Left ventricle myocardium superior (tissue), 1 donor: ENCODE data around the gene RHCE. TPM values are rescaled to one million over a fixed set of nuclear protein-coding genes. Genes with fewer than 3 reads are reported as not detected.
"Not testable (repeated sequence)": the region's sequence is repeated elsewhere in the genome, so short reads cannot be mapped to it uniquely, and the experiment has no call there.

Experiments used
- ATAC-seq: fragments of 200-7000 bp; cut with Tn5 transposase; one replicate; pipeline ENCODE4 v1.9.1; 2020; ENCODE audit warnings: mild to moderate bottlenecking, moderate library complexity
- DNase-seq: peaks from one replicate; pipeline ENCODE4 v3.0.0-alpha.2; 2020
- intact Hi-C: fragments of 100-400 bp; cut with micrococcal nuclease; formaldehyde crosslinking; loops from one replicate; pipeline ENCODE4 v1.11.0; 2022
- total RNA-seq: library from RNA; stranded (reverse); fragmentation: NEBNext Ultra II Directional; extraction: Animal tissue kit (Norgen Biotek cat#: 25700); gene quantifications from one replicate; pipeline ENCODE4 v1.2.1, GENCODE V29; 2021
- donor health status: DM: no; HTN: yes; CAD: no; lungs with severe emphysema.

RHCE gene
- total RNA-seq, 1 donor from 2014 or later = 1.0 TPM

DNA sequence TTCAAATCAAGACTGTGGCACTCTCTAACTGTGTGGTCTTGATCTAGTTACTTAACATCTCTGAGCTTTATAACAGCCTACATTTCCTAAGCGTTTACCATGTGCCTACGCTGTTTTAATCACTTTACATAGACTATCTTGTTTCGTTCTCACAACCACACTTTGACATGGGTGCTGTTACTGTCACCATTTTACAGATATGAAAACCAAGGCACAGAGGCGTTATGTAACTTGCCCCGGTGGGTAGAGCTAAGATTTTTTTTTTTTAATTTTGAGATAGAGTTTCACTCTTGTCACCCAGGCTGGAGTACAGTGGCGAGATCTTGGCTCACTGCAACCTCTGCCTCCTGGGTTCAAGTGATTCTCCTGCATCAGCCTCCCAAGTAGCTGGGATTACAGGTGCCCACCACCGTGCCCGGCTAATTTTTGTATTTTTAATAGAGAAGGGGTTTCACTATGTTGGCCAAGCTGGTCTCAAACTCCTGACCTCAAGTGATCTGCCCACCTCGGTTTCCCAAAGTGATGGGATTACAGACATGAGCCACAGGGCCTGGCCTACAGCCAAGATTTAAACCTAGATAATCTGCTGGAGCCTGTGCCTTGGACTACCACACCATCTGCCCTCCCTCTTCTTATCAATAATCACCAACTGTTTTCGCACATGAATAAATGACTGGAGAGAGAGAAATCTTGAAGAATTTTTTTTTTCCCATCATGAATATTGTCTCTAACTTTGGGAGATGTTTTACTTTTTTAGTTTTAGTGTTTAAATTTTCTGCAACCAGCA is 10.8 kb downstream of the RHCE start:
- DNase-seq, ATAC-seq, intact Hi-C loops: not testable (repeated sequence)

DNA sequence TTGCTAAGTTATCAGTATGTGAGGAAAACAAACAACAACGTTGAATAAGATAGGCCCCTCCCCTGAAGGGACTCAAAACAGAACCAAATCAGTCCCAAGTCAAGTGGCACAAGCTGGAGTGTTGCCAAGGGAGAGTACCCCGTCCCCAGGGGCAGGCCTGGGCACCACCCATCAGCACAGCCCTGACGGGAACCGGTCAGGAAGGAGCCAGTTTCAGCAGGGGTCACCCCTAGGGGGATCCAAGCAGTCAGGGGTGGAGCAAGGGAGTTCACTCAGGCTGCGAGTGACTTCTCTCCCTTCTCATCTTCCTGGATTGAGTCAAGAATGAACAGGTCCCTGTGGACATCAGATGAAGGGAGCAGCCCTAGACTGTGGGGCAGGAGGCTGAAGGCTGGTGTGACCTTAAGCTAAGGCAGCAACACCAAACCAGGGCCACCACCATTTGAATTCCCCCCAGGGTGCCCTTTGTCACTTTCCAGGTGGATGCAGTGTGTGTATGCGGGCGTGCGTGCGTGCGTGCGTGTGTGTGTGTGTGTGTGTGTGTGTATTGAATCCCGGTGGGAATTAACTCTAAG is 14.8 kb downstream of the RHCE start:
- ATAC-seq, intact Hi-C loops, DNase-seq: not testable (repeated sequence)

DNA sequence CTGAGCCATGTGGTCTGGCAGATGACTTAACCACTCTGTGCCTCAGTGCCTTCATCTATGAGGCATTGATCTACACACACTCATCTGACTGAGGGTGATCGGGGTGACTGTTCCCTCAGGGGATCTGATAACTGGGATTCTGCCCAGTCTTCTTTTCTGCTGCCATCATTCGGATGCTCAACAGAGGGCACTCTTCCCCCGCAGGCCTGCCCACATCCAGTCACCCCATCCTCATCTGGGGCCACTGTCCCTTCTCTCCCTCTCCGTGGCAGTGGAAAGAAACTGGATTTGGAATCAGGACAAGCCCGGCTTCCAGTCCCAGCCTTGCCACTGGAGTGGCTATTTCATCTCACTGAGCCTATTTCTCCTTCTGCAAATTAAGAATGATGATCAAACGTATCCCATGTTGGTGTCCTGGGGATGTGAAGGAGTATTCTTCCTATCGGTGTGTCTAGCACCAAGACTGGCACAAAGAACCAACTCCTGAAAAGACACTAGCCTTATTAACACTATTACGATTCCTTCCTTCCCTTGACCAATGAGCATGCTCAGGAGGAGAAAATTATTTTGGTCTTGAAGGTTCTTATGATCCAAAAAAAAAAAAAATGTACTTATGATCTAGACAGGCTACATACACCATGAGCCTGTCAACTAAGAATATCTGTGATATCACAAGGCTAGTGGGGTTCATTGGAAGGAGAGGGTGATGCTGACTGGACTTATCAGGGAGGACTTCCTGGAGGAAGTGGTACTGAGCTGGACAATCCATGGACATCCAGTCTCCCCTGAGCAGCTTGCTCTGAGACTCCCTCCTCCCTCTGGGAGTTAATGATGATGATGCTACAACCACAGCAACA is 17.4 kb downstream of the RHCE start:
- ATAC-seq = peak; percentile 71
- intact Hi-C loops, DNase-seq: not testable (repeated sequence)

DNA sequence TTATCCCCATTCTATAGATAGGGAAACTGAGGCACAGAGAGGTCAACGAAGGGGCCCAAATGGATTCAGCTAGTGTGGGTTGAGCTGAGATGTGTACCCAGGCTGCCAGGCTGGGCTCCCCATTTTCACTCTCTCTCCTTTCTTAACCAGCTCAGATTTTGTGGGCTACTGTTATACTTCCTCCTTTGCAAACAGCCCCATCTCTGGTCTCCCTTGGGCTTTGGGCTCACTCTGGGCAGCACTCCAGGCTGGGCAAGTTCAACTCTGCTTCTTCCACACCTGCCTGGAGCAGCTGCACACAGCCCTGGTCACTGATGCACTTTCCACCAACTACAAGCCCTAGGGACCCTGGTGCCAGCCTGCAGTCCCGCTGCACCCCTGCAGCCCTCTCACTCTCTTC is 22.5 kb downstream of the RHCE start:
- ATAC-seq, intact Hi-C loops, DNase-seq: not testable (repeated sequence)

DNA sequence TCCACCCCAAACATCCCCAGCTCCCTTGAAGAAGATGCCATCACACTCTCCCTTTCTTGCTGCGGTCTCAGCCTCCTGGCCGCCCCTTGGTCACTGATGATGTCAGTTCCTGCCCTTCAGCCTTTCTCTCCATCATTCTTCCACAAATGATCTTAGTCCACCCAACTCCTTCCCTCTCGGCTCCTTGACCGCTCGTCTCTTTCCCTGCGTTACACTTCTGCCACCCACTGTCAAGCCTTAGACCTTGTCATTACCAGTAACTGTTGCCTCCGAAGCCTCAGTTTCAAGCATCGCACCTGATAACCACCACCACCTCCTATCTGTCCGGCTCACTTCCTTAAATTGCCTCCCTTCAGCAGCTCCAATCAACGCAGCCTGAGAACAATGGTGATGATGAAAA is 23.1 kb downstream of the RHCE start:
- DNase-seq, intact Hi-C loops: not testable (repeated sequence)
- ATAC-seq = peak; percentile 76

DNA sequence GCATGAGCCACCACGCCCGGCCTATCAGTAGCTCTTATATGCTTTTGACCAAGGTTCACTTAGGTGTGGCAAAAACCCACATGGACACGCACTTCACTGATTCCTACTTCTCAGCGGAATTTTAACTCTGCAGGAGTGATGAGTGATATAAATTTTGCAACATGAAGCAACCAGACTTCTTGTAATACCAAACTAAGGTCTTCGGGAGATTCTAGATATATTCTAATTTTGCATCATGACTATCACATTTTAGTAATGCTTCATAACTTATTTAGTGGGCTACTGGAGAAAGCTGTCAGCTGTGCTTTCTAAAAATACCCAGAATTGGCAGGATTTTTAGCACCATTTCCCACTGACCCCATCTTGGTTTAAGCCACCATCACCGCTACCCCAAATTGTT is 27.8 kb downstream of the RHCE start:
- no peak for ATAC-seq

DNA sequence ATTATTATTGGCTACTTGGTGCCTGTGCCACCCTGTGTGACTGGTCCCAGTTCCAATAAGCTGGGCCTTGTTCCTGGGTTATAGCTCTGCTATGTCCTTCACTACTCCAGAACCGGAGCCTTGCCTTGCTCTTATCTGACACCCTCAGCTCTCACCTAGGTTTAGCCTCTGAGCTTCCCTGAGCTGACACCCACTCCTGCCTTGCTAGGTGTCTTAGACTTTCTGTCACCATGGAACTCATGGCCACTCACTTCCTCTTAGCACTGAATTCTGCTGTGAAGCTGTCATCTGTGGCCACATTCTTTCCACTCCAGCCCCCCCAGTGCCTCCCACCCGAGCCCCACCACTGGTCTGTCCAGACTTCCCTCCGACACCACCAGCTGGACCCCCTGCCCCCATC is 30.9 kb downstream of the RHCE start:
- ATAC-seq, intact Hi-C loops, DNase-seq: not testable (repeated sequence)

More for the DNA sequence above, 27.8 kb downstream of the RHCE start:
- intact Hi-C loops = no loop called here
- no peak for DNase-seq

DNA sequence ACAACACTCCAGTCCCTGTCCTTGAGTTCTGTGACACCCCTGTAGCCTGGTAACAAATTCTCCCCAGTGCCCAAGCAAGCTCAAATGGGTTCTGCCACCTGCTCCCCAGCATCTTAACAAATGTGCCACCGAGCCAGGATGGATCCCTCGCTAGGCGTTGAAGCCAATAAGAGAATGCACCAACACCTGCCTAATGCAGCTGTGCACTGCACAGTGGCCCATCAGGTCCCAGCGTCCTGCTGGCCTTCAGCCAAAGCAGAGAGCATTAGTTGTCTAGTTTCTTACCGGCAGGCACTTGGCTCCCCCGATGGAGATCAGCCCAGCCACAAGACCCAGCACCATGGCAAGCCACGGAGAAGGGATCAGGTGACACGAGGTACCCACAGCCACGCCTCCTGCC is 31.9 kb downstream of the RHCE start:
- intact Hi-C loops, DNase-seq, ATAC-seq: not testable (repeated sequence)

DNA sequence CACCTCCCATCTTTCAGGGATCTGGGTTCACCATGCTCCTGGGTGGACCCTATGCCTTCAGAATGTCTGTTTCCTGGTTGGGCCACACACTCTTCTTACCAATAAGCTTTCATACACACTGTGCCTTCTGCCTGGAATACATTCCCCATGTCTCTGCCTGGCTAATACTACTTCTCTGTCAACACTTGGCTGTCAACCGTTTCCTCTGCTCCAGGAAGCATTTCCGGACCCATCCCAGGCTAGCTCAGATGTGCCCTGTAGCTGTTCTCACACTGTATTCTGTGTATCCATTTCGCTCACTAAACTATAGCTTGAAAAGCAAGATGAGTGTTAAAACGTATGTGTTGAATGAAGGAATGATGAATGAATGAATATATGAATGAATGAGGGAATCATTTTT is 33.5 kb downstream of the RHCE start:
- DNase-seq, intact Hi-C loops: not testable (repeated sequence)
- peak; percentile 20 for ATAC-seq

DNA sequence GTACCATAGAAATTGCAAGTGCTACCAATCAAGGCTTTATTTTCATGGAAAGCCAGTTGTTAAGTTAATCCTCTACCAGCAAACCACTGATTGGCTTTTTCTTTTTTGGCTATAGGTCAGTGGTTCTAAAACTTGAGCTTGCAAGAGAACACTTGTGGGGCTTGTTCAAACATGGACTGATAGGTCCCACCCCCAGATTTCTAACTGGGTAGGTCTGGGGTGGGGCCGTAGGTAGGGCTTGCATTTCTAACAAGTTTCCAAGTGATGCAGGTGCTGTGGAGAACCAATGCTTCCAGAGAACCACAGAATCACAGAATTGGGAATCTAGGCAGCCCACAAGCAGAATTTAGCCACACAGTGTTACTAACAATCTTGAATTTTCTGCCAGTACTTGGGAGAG is 36.8 kb downstream of the RHCE start:
- DNase-seq, ATAC-seq, intact Hi-C loops: not testable (repeated sequence)

DNA sequence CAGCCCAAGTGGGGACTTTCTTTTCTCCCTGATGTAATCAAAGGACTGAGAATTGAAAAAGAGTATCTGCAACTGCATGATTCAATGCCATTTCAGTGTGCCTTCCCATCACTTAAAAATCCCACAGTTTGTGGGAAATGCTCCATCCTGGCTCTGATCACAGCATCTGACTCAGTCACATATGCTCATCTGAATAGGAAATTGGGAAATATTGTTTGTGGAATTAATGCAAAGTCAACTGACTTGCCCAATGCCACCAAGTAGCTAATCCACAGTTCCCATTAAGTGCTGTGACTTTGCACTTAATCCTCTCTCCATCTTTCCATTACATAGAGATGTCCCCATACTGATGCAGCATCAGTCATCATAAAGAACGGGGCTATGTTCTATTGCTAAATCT is 37.5 kb downstream of the RHCE start:
- ATAC-seq = peak; percentile 42

DNA sequence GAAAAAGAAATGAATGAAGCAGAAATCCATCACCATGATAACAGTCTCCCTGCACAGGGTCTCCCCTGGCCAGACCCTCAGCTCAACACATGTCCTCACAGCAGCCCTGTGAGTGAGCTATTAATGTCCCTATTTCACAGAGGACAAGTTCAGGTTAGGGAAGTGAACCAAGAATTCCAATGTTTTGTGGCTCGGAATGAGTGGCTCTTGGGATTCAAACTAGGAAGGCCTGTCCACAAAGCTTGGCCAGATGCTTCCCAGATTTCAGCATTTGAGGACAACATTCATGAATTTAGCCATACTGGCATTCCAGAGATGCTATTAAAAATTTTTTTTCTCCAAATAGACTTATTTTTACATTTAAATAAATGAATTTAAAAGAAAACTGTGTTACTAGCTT is 38.1 kb downstream of the RHCE start:
- peak; percentile 54 for ATAC-seq
- DNase-seq, intact Hi-C loops: not testable (repeated sequence)

More for the DNA sequence above, 37.5 kb downstream of the RHCE start:
- DNase-seq, intact Hi-C loops: not testable (repeated sequence)

DNA sequence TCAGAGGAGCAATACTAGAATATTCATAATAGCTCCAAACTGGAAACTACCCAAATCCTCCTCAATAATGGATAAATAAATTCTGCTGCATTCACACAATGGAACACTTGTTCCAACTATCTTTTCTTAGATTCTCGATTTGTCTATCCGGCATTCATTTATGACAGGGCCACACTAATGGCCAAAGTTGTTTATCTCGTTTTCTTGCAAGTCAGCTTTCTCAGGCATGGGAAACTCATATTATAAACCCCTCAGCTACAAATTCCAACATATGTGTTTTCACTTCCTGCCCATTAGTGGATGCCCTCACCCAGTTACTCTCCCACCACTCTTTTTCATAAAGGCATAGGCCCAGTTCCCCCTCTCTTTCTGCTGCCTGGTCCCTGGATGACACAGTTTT is 42.3 kb downstream of the RHCE start:
- ATAC-seq, DNase-seq, intact Hi-C loops: not testable (repeated sequence)

DNA sequence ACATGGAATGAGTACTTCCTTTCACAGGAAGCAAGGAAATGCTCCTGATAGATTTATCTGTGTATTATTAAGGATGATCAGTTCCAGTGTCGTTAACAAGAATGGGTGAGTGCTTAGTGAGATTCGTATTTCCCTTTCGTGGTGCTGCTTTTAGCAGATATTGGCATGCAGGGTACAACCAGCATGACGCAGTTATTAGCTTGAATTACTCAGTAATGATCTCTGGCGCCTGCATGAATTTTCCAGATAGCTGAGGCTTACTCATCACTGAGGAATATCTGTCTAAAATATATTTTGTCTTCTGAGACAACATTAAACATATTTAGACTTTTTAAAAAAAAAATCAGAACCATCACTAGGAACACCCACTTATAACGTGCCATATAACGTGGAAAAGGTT is 48.9 kb downstream of the RHCE start:
- intact Hi-C loops, DNase-seq, ATAC-seq: not testable (repeated sequence)

DNA sequence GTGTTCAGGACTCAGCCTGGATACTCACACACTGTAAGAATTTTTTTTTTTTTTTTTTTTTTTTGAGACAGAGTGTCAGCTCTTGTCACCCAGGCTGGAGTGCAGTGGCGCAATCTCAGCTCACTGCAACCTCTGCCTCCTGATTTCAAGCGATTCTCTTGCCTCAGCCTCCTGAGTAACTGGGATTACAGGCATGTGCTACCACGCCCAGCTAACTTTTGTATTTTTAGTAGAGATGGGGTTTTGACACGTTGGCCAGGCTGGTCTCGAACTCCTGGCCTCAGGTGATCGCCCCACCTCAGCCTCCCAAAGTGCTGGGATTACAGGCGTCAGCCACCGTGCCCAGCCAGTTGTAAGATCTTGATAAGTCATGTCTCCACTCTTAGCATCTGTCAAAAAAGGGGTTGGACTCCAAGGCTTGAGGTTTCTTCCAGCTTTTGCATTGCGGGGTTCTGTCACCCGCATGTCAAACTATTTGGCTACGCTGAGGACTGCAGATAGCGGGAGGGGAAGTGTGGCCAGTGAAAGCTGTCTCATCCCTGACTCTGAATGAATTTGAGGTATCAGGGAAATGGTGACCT is 50.8 kb downstream of the RHCE start:
- intact Hi-C loops, ATAC-seq, DNase-seq: not testable (repeated sequence)

DNA sequence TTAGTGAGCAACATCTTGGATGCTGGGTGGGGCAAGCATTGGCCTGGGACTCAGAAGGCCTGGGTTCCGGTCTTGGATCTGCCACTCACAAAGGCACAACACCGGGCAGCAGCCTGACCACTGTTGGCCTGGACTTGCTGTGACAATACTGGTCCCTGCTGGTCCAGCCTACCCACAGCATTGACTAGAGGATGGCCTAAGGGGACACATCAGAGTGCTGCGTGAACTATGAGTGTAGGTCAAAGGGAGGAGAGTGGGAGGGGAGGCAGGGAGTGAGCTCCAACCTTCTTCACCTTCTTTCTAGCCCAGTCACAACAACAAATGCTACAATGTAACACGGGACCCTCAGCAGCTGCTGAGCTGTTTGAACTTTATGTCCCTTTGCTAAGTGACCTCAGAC is 51.4 kb downstream of the RHCE start:
- intact Hi-C loops = no loop called here
- no peak for ATAC-seq
- no peak for DNase-seq

DNA sequence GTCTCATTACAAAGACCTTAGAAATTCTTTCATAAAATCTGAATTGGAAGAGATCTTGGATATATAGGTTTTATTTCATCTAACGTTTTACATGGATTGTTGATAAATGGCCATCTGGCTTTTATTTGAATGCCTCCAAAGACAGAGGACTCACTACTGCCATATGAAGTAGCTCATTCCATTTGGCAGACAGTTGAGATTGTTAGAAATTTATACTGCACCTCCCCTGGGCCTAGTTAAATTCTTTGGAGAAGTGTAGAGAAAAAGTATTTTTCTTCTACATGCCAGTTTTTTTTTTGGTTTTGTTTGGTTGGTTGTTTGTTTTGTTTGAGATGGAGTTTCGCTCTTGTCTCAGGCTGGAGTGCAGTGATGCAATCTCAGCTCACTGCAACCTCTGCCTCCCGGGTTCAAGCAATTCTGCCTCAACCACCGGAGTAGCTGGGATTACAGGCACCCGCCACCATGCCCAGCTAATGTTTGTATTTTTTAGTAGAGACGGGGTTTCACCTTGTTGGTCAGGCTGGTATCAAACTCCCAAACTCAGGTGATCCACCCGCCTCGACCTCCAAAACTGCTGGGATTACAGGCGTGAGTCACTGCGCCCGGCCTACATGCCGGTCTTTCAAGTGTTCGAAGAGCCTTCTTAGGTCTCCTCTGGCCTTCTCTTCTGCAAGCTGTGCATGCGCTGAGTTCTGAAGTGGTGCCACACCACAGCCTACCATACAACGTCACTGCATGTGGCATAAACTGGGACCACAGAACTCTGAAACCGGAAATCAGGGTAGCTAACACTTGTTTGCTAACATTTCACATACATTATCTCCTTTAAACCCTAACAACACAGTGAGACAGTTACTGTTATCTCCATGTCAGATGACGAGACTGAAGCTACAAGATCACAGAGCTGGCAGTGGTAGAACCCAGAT is 57.7 kb downstream of the RHCE start:
- DNase-seq, intact Hi-C loops: not testable (repeated sequence)
- ATAC-seq = peak; percentile 63

DNA sequence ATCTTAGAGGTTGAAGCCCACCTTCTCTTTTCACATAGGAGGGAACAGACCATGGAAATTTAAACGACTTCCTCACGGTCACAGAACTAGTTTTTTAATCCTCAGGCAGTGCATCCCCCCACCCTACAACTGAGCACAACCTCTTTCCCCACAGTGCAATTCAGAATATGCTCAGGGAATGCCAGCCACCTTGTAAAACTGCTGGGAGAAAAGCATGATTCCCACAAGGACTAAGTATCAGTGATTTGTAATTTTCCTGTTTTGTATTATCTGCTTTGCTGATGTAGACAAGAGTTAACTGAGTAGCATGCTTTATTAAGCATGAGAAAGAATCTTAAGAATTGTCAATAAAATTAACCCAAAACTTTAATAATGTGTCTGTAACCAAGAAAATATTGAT is 58.7 kb downstream of the RHCE start:
- DNase-seq = no peak
- intact Hi-C loops = no loop called here
- no peak for ATAC-seq
